ENCODE measurements around the gene STXBP3.
A peak's percentile ranks its signal among the peaks of the same experiment; 100 is the strongest.
"Not testable (repeated sequence)": the region's sequence is repeated elsewhere in the genome, so short reads cannot be mapped to it uniquely, and the experiment has no call there.

STXBP3 gene, protein sequence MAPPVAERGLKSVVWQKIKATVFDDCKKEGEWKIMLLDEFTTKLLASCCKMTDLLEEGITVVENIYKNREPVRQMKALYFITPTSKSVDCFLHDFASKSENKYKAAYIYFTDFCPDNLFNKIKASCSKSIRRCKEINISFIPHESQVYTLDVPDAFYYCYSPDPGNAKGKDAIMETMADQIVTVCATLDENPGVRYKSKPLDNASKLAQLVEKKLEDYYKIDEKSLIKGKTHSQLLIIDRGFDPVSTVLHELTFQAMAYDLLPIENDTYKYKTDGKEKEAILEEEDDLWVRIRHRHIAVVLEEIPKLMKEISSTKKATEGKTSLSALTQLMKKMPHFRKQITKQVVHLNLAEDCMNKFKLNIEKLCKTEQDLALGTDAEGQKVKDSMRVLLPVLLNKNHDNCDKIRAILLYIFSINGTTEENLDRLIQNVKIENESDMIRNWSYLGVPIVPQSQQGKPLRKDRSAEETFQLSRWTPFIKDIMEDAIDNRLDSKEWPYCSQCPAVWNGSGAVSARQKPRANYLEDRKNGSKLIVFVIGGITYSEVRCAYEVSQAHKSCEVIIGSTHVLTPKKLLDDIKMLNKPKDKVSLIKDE

GRCh38 chr1:108746382-108747170 lies at the start of gene STXBP3:
Gene STXBP3 (plus strand): TSS chr1:108746674. CDS start chr1:108746738, 64 bp downstream.
- peak; percentile 93 to 94 for DNase-seq

DNA sequence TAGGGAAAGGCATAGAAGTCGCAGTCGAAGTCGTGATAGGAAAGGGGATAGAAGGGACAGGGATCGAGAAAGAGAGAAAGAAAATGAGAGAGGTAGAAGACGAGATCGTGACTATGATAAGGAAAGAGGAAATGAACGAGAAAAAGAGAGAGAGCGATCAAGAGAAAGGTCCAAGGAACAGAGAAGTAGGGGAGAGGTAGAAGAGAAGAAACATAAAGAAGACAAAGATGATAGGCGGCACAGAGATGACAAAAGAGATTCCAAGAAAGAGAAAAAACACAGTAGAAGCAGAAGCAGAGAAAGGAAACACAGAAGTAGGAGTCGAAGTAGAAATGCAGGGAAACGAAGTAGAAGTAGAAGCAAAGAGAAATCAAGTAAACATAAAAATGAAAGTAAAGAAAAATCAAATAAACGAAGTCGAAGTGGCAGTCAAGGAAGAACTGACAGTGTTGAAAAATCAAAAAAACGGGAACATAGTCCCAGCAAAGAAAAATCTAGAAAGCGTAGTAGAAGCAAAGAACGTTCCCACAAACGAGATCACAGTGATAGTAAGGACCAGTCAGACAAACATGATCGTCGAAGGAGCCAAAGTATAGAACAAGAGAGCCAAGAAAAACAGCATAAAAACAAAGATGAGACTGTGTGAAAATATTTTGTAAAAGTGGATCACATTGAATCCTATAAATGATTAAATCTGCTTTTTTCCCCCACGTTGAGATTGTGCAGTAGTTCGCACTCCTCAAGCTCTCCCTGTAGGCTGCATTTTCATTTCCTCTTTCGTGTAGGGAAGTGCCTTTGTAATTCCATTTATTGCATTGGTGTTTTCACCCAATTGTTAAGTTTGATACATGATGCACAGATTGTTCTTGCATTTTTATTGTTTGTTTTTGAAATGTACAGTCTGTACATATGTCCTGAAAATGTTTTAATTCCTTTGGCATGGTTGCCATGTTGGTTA lies 46.8 kb upstream of the STXBP3 start:
- DNase-seq = no peak

DNA sequence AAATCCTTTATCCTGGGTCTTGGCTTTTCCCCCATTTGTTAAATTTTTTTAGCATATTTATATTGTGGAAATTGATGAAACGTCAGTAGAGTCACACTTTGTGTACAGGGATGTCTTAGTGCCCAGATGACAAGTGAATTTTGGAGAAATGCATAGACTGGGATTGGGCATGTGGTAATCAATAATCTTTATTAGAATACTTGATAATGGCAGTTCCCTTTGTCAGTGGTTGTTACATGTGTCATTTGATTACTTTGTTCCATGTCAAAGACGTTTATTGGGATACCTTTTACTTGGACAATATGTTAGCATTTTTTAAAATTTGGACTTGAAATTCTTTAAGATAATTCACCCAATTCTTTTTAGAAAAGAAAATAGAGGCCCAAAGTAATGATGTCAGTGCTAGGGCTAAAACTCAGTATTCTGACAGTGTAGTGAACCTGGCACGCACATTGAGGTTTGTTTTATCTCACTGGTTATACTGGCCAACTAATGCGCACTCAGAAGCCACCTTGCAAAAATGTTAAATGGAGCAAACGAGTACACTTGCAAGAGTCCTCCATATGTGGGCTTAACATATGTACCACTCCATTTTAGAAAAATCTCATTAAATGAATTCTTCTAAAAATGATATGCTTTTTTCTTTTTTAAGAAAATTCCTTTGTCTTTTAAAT lies 45.2 kb upstream of the STXBP3 start:
- DNase-seq = no peak

GRCh38 chr1:108702109-108702508 lies 44.4 kb upstream of the STXBP3 start:
- DNase-seq = not testable (repeated sequence)

DNA sequence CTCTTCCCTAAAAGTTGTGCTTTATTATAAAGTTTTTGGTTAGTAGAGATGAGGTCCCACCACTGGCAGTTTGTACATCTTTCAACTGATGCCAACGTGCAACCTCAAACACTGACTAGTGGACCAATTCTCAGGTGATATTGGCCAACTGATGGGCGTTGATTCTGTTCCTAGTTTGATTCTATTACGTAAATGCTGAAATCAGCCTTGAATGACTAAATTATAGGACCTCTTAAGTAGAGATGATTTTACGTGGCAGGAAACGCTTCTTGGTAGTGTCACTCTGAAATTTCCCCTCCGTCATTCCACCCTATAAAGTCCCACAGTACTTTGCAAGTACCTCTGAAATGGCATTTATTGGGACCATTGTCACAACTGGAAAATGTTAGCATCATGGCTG lies 42.5 kb upstream of the STXBP3 start:
- DNase-seq = no peak

- no peak for DNase-seq
These were observed 42.0 kb upstream of the STXBP3 start for GRCh38 chr1:108704496-108704895.

DNA sequence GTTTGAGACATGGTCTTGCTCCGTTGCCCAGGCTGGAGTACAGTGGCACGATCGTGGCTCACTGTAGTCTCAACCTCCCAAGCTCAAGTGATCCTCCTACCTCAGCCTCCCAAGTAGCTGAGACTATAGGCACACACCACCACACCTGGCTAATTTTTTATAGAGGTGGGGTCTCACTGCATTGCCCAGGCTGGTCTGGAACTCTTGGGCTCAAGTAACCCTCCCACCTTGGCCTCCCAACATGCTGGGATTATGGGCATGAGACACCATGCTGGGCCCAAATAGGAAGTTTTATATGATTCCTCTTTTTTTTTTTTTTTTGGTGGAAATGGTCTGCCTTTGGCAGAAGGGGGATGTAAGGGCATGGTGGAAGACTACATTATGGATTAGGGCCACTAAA lies 39.8 kb upstream of the STXBP3 start:
- no peak for DNase-seq

GRCh38 chr1:108708691-108709660 lies 37.5 kb upstream of the STXBP3 start:
- DNase-seq = peak; percentile 10 to 25

GRCh38 chr1:108712606-108713150 lies 33.8 kb upstream of the STXBP3 start, which contains the start of gene FNDC7:
Gene FNDC7 (plus strand): TSS chr1:108712908. CDS start chr1:108712934, 26 bp downstream.
- no peak for DNase-seq

GRCh38 chr1:108715932-108716331 lies 30.5 kb upstream of the STXBP3 start:
- no peak for DNase-seq

DNA sequence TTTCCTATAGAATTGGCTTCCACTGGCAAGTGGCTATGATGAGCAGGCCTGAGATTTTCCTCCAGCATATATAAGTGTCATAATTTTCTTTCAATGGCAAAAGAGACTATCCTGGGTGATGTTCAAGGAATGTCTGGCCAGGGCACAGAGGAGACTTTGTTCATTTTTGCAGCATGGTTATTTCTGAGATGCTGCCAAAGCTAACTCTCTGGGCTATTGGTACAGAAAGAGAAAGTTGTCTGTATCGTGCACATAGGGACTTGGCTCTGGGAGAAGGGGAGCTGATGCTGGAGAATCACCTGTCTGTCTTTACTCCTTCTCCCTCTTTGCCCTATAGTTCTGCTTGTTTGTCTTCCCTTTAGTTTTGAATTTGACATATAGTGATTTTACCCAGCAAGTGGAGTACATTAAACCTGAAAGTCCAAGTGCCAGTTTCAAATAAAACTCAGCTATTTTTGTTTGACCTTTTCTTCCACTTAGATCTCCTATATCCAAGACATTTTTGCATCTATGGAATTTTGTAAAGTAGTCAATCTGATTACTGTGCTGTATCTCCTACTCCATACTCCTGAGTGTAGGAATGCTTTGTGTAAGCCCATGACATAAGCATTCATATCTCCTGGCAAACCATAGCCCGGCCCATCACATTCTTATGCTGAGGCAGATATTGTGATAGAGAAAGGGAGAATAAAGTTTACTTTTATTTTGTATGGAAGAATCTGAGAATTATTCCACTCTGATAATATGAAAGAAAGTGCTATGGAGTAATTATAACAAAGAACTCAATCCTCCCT lies 29.8 kb upstream of the STXBP3 start:
- no peak for DNase-seq

DNA sequence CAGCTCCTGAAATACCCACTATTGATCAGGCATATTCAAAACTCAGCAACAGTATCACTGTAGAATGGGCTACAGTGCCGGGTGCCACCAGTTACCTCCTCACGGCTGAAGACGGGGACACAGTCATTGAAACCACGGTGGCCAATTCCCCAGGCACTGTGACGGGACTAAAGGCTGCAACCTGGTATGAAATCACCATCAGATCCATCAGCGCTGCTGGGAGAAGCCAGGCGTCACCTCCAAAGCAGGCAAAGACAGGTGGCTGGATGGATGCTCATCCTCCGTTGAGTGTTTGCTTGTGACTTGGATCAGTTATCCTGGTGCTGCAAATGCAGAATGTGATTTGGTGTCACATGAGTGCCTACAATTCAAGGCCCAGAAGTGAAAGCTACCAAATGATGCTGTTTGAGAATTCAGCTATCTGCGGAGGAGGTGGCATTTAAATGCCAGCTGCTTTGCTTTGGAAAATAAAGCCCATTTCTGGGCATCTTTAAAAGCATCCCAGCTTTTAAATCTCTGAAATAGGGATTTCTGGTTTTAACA lies 28.6 kb upstream of the STXBP3 start:
- DNase-seq = no peak

DNA sequence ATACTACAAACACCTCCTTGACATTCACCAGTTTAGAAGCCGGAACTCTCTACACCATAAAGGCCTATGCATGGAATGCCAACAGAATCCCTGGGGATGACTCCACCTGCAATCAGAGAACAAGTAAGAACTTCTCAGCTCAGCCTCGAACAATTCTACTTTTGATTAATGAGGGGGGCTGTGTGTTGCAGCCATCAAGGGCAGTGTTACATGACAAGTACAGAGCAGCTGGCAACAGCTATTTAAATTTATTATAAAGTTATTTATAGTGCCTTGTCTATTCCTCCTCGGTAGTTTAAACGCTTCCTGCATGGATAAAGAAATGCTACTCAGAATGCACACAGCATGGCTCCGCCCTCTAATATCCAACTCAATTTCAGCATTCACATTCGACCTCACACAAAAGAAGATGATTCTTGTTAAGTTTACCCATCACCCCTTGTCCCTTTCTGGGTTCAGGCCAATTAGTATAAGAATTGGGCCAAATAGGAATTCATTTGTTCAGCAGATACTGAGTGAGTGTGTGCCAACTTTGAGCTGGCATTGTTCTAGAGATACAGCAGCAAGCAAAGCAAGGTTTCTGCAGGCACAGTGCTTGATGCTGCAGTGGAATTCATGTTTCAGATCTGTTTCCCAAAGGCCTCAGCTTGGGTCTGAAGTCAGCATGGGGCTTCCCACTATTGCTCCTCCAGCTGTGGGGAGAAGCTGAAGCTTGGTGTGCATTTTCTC lies 27.4 kb upstream of the STXBP3 start:
- no peak for DNase-seq

DNA sequence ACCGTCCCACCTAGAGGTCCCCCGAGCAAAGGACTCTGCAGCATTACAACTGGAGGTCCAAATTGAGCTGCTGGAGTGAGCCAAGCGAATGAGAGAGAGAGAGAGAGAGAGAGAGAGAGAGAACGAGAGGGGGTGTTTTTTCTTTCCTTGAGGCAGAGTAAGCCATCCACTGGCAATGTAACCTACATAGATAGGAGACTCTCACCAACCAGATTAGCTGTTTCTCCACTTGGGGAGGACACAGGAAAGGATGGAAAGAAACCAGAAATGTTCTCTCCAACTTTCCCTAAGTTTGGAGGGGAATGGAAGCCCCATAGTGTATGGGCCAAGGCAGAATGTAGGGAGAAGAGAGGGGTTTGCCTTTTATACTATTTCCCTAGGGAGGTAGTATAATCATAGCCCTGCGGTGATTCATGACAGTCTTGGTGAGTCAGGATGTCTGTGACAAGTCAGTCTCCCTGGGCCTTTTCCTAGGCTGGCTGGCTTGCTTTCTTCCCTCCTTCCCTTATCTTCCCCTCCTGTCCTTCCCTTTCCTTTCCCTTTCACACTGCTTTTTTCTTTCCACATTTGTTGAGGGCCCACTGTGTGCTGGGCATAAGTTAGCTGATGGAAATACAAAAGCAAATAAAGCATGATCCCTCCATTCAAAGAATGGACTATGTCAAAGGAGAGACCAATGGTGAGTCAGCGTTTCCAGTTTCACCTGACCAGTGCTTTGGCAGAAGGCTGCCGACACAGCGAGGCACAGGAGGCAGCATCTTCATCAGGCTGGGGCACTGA lies 26.6 kb upstream of the STXBP3 start:
- no peak for DNase-seq

DNA sequence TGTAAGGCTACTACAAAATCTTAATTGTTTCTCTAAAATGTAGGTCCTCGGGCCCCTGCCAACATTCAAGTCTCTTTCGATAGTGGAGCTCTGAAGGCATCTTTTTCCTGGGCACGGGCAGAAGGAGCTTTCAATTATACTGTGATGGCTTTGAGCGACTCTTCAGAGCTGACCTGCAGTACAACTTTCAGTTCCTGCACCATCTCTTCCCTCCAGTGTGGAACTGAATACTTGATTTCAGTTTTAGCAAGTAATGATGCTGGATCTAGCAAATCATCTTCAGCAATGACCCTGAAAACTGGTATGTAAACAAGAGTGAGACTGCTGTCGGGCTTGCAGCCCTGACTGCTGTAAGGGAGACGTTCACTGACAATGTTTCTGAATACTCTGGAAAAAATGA lies 24.2 kb upstream of the STXBP3 start:
- DNase-seq = no peak

GRCh38 chr1:108725906-108726305 lies 20.6 kb upstream of the STXBP3 start:
- DNase-seq = no peak

GRCh38 chr1:108728327-108728923 lies 18.0 kb upstream of the STXBP3 start:
- no peak for DNase-seq
